ENCODE results near the gene CLNK.

DNA sequence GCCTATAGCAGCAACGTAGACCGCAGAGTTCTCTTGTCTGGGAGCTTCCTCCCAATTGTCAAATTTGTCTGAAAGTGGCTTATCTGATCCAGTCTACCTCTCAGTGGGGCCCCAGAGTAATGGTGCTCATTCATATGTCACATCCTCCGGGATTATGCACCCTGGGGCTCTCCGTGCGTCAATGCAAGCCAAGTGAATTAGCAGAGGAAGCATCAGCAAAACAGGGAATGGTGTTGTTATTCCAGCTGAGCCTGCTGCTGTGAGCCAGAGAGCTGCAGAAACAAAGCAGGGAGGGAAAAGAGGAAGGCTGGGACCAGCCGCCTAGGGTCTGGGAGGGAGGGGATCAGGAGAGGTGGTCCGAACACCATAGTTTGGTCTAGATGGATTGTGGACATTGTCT lies 95.2 kb downstream of the CLNK start:
- TF ChIP-seq CTCF (IDR thresholded peaks at IDR 0.05; ENCODE audit: low read depth, low read length) (no peak), EZH2phosphoT487 (IDR thresholded peaks at IDR 0.05; ENCODE audit: low read depth) (no peak)

Data from OCI-LY3 (cell line).